ENCODE results near the gene CACNA1F. TPM values are rescaled to one million over a fixed set of nuclear protein-coding genes. Genes with fewer than 3 reads are reported as not detected.
A peak's percentile ranks its signal among the peaks of the same experiment; 100 is the strongest.

Gene CACNA1F
- total and polyA plus RNA-seq, 2 experiments from 2014 or later: not detected

DNA sequence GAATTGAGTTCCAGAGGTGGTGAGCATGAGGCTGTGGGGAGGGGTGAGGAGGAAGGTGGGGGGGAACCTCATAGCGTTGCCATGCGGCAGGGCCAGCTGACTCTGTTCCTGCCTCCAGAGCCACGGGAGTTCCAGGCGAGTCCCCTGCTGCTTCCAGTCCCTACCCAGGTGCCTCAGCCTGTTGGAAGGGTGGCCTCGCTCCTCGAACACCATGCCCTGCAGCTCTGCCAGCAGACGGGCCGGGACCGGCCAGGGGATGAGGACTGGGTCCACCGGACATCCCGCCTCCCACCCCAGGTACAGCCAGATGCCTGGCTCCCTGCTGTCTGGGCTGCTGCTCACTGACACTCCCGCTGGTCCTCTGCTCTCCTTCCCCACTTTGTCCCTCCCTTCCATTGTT lies 10.0 kb upstream of the CACNA1F start:
- in situ Hi-C loops (cut with MboI): no loop called here
- DNase-seq: no peak
- Histone ChIP-seq H3F3A (ENCODE audit: insufficient read depth) (no peaks in the 10 kb centered on the region), H3K4me1 (ENCODE audit: insufficient read depth) (no peaks in the 10 kb centered on the region), H3K4me2 (ENCODE audit: unreplicated experiment) (no peak overlapping the region), H2AFZ (no peak overlapping the region), H3K9me3 (ENCODE audit: low read depth) (no peaks in the 10 kb centered on the region), H3K4me3 (no peak overlapping the region), H3K9me2 (ENCODE audit: insufficient read depth) (no peaks in the 10 kb centered on the region), H3K27ac (no peak overlapping the region), H3K9ac (no peak overlapping the region), H4K20me1 (ENCODE audit: insufficient read depth) (no peaks in the 10 kb centered on the region), H3K79me2 (ENCODE audit: insufficient read depth) (no peaks in the 10 kb centered on the region), H3K36me3 (ENCODE audit: low read depth) (no peaks in the 10 kb centered on the region), H3K27me3 (replicated peaks; ENCODE audit: insufficient read depth) (no peaks in the 10 kb centered on the region)
- TF ChIP-seq EZH2 (IDR thresholded peaks at IDR 0.05; ENCODE audit: insufficient read depth, poor library complexity, severe bottlenecking) (no peak), EZH2phosphoT487 (IDR thresholded peaks at IDR 0.05; ENCODE audit: insufficient read depth, low read depth) (no peak)
- WGBS, 2 experiments (ENCODE audit: low coverage in 1 of 2, low lambda C conversion rate in 2 of 2, missing lambda C conversion rate in 2 of 2): 97 to 100% methylated on average over 5 to 6 of the region's 12 CpGs

DNA sequence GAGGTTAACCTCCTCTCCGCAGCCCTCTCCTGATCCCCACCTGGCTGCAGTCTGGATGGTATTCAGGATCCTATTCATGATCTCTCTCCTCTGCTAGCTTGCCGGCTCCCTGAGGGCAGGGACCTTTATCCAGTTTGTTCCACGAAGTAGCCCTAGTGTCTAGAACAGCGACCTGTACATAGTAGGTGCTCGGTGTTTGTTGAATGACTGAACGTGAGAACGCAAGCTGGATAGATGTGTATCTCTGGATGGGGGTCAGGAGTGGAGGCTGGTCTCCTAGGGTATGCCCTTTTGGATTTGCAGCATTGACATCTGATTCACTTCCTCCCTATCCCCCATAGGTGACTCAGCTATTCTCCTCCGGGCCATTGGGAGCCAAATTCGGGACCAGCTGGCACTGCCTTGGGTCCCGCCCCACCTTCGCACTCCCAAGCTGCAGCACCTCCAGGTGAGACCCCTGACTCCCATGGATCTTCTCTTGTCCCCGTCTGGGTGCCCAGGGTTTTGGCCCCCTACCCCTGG lies 9.5 kb upstream of the CACNA1F start:
- no peaks in the 10 kb centered on the region for H3K4me1 ChIP-seq (ENCODE audit: insufficient read depth)
- H2AFZ ChIP-seq: no peak overlapping the region
- H4K20me1 ChIP-seq (ENCODE audit: insufficient read depth): no peaks in the 10 kb centered on the region
- H3F3A ChIP-seq (ENCODE audit: insufficient read depth): no peaks in the 10 kb centered on the region
- H3K9me3 ChIP-seq (ENCODE audit: low read depth): no peaks in the 10 kb centered on the region
- H3K79me2 ChIP-seq (ENCODE audit: insufficient read depth): no peaks in the 10 kb centered on the region
- H3K9me2 ChIP-seq (ENCODE audit: insufficient read depth): no peaks in the 10 kb centered on the region
- H3K4me3 ChIP-seq: no peak overlapping the region
- TF ChIP-seq EZH2 (IDR thresholded peaks at IDR 0.05; ENCODE audit: insufficient read depth, poor library complexity, severe bottlenecking) (no peak), EZH2phosphoT487 (IDR thresholded peaks at IDR 0.05; ENCODE audit: insufficient read depth, low read depth) (no peak)
- in situ Hi-C loops (cut with MboI): no loop called here
- DNase-seq: peak; percentile 8
- no peaks in the 10 kb centered on the region for H3K27me3 ChIP-seq (replicated peaks; ENCODE audit: insufficient read depth)
- H3K27ac ChIP-seq: no peak overlapping the region
- WGBS, 2 experiments (ENCODE audit: low coverage in 1 of 2, low lambda C conversion rate in 2 of 2, missing lambda C conversion rate in 2 of 2): 77 to 78% methylated on average over 12 of the region's 12 CpGs
- H3K36me3 ChIP-seq (ENCODE audit: low read depth): no peaks in the 10 kb centered on the region
- no peak overlapping the region for H3K9ac ChIP-seq
- no peak overlapping the region for H3K4me2 ChIP-seq (ENCODE audit: unreplicated experiment)

DNA sequence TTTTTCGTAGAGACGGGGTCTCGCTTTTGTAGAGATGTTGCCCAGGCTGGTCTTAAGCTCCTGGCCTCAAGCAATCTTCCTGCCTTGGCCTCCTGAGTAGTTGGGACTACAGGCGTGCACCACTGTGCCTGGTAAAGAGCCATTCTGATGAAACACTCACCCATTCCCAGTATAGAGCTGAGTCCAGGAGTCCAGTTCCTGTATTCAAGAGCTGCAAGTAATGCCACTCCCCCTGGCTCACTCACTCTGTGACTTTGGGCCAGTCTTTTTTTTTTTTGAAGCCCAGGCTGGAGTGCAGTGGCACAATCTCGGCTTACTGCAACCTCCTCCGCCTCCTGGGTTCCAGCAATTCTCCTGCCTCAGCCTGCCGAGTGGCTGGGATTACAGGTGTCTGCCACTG lies 5.6 kb upstream of the CACNA1F start:
- no peaks in the 10 kb centered on the region for H3K9me2 ChIP-seq (ENCODE audit: insufficient read depth)
- TF ChIP-seq EZH2phosphoT487 (IDR thresholded peaks at IDR 0.05; ENCODE audit: insufficient read depth, low read depth) (no peak), EZH2 (IDR thresholded peaks at IDR 0.05; ENCODE audit: insufficient read depth, poor library complexity, severe bottlenecking) (no peak)
- no peaks in the 10 kb centered on the region for H3F3A ChIP-seq (ENCODE audit: insufficient read depth)
- H3K4me1 ChIP-seq (ENCODE audit: insufficient read depth): no peaks in the 10 kb centered on the region
- 0 out of 2 replicates have a peak, but pooled peaks cover 5% of the 10 kb centered on the region for H3K79me2 ChIP-seq (ENCODE audit: insufficient read depth)
- no peak overlapping the region for H3K4me2 ChIP-seq (ENCODE audit: unreplicated experiment)
- no peak overlapping the region for H3K4me3 ChIP-seq
- H3K27ac ChIP-seq: no peak overlapping the region
- 75 to 82% methylated on average over 2 to 7 of the region's 7 CpGs for WGBS, 2 experiments (ENCODE audit: low coverage in 1 of 2, low lambda C conversion rate in 2 of 2, missing lambda C conversion rate in 2 of 2)
- H3K9ac ChIP-seq: no peak overlapping the region
- DNase-seq: no peak
- no peaks in the 10 kb centered on the region for H3K9me3 ChIP-seq (ENCODE audit: low read depth)
- no peak overlapping the region for H2AFZ ChIP-seq
- in situ Hi-C loops (cut with MboI): no loop called here
- H3K27me3 ChIP-seq (replicated peaks; ENCODE audit: insufficient read depth): no peaks in the 10 kb centered on the region
- H3K36me3 ChIP-seq (ENCODE audit: low read depth): no peaks in the 10 kb centered on the region
- H4K20me1 ChIP-seq (ENCODE audit: insufficient read depth): no peaks in the 10 kb centered on the region

DNA sequence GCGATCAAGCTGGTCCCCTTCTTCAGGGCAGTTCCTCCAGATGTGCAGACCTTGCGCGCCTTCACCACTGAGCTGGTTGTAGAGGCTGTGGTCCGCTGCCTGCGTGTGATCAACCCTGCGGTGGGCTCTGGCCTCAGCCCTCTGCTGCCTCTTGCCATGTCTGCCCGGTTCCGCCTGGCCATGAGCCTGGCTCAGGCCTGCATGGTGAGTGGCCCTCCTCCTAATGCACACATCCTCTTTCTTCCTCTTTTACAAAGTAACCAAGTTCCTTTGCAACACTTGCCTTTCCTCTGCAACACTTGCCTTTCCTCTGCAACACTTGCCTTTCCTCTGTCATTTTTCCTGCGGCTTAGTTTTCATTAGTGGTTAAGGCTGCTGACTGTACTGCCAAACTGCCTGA lies 3.9 kb upstream of the CACNA1F start:
- no peak overlapping the region for H3K4me2 ChIP-seq (ENCODE audit: unreplicated experiment)
- no peak overlapping the region for H3K27ac ChIP-seq
- no peak overlapping the region for H3K9ac ChIP-seq
- no peaks in the 10 kb centered on the region for H3K9me3 ChIP-seq (ENCODE audit: low read depth)
- H2AFZ ChIP-seq: no peak overlapping the region
- no peaks in the 10 kb centered on the region for H3F3A ChIP-seq (ENCODE audit: insufficient read depth)
- DNase-seq: no peak
- H3K4me3 ChIP-seq: no peak overlapping the region
- no peaks in the 10 kb centered on the region for H4K20me1 ChIP-seq (ENCODE audit: insufficient read depth)
- in situ Hi-C loops (cut with MboI): no loop called here
- no peak for TF ChIP-seq EZH2phosphoT487 (IDR thresholded peaks at IDR 0.05; ENCODE audit: insufficient read depth, low read depth)
- no peak for TF ChIP-seq EZH2 (IDR thresholded peaks at IDR 0.05; ENCODE audit: insufficient read depth, poor library complexity, severe bottlenecking)
- H3K4me1 ChIP-seq (ENCODE audit: insufficient read depth): no peaks in the 10 kb centered on the region
- 92 to 95% methylated on average over 6 to 9 of the region's 9 CpGs for WGBS, 2 experiments (ENCODE audit: low coverage in 1 of 2, low lambda C conversion rate in 2 of 2, missing lambda C conversion rate in 2 of 2)
- no peaks in the 10 kb centered on the region for H3K36me3 ChIP-seq (ENCODE audit: low read depth)
- H3K79me2 ChIP-seq (ENCODE audit: insufficient read depth): 0 out of 2 replicates have a peak, but pooled peaks cover 5% of the 10 kb centered on the region
- no peaks in the 10 kb centered on the region for H3K9me2 ChIP-seq (ENCODE audit: insufficient read depth)
- H3K27me3 ChIP-seq (replicated peaks; ENCODE audit: insufficient read depth): no peaks in the 10 kb centered on the region

All from GM23248 (cell line).